Measurements from ENCODE around the gene HTR5A. TPM values are rescaled to one million over a fixed set of nuclear protein-coding genes. Genes with fewer than 3 reads are reported as not detected.
"Not testable (repeated sequence)": the region's sequence is repeated elsewhere in the genome, so short reads cannot be mapped to it uniquely, and the experiment has no call there.

The HTR5A gene
- polyA plus RNA-seq (ENCODE audit: insufficient read length): not detected

GRCh38 chr7:155069992-155070751 is at the start of gene HTR5A:
Gene HTR5A, plus strand, starts transcription at chr7:155070324. Its CDS starts 576 bp downstream, at chr7:155070900.
- peak; percentile 89 for DNase-seq

- no peak for DNase-seq
These were observed 49.1 kb upstream of the HTR5A start for GRCh38 chr7:155020996-155021395.

- DNase-seq: no peak
These were observed 48.4 kb upstream of the HTR5A start for GRCh38 chr7:155021699-155022145.

GRCh38 chr7:155027879-155028278 is 42.2 kb upstream of the HTR5A start:
- no peak for DNase-seq

- no peak for DNase-seq
These were observed 37.1 kb upstream of the HTR5A start for GRCh38 chr7:155032978-155033377.

GRCh38 chr7:155034495-155034894 is 35.6 kb upstream of the HTR5A start:
- not testable (repeated sequence) for DNase-seq

- DNase-seq: no peak
These were observed 31.8 kb upstream of the HTR5A start for GRCh38 chr7:155038335-155038734.

- DNase-seq: no peak
These were observed 26.4 kb upstream of the HTR5A start for GRCh38 chr7:155043756-155044155.

GRCh38 chr7:155048006-155048405 is 22.1 kb upstream of the HTR5A start:
- DNase-seq: no peak

- DNase-seq: no peak
These were observed 18.8 kb upstream of the HTR5A start for GRCh38 chr7:155051355-155051754.

- DNase-seq: no peak
These were observed 17.1 kb upstream of the HTR5A start for GRCh38 chr7:155053002-155053401.

GRCh38 chr7:155054761-155055160 is 15.4 kb upstream of the HTR5A start:
- DNase-seq: no peak

GRCh38 chr7:155057076-155057475 is 13.0 kb upstream of the HTR5A start:
- no peak for DNase-seq

- DNase-seq: no peak
These were observed 11.2 kb upstream of the HTR5A start for GRCh38 chr7:155058896-155059295.

GRCh38 chr7:155059703-155060102 is 10.4 kb upstream of the HTR5A start:
- DNase-seq: no peak

- no peak for DNase-seq
These were observed 7.7 kb upstream of the HTR5A start for GRCh38 chr7:155062411-155062810.

- no peak for DNase-seq
These were observed 5.9 kb upstream of the HTR5A start for GRCh38 chr7:155064186-155064585.

- DNase-seq: peak; percentile 47
These were observed 3.6 kb upstream of the HTR5A start for GRCh38 chr7:155066417-155066950.

- no peak for DNase-seq
These were observed 1.1 kb downstream of the HTR5A start for GRCh38 chr7:155071121-155071651.

GRCh38 chr7:155071916-155072571 is 1.9 kb downstream of the HTR5A start:
- no peak for DNase-seq

GRCh38 chr7:155073922-155074321 is 3.8 kb downstream of the HTR5A start:
- no peak for DNase-seq

GRCh38 chr7:155084021-155084420 is 13.9 kb downstream of the HTR5A start:
- DNase-seq: no peak

GRCh38 chr7:155084969-155085368 is 14.8 kb downstream of the HTR5A start:
- no peak for DNase-seq

- no peak for DNase-seq
These were observed 20.6 kb downstream of the HTR5A start for GRCh38 chr7:155090684-155091083.
